Retina (tissue), 1 donor: ENCODE results near the gene OVCA2.
"Not testable (repeated sequence)": the region's sequence is repeated elsewhere in the genome, so short reads cannot be mapped to it uniquely, and the experiment has no call there.

Experiments used
- DNase-seq: peaks from one replicate; pipeline ENCODE4 v3.0.0-alpha.2; 2016

OVCA2 gene

DNA sequence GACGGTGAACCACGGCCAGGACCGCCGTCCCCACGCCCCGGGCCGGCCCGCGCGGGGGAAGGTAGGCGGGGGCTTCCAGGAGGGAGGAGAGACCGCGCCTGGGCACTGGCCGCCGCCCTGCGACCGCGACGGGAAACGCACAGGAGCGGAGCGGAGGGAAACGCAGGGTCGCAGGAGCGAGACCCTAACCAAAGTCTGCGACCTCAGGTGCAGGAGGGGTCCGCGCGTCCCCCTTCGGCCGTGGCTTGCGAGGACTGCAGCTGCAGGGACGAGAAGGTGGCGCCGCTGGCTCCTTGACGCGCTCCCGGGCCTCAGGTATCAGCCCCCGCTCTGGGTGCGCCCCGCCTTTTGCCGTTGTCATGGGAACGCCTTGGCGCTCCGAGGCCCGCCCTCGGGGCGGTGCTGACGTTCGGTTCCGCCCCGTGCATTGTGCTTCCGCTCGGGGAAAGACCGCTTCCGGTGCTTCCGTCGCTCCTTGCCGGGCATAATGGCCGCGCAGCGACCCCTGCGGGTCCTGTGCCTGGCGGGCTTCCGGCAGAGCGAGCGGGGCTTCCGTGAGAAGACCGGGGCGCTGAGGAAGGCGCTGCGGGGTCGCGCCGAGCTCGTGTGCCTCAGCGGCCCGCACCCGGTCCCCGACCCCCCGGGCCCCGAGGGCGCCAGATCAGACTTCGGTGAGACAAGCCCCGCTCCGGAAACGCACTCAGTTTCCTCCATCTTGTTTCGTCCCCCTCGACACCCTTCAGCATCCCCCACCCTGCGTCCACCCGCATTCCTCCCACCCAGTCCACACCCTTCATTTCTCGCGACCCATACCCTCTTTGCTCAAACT is at the start of gene OVCA2:
OVCA2 (plus strand) TSS at position 462 of the 829 bp plus-strand sequence; CDS start at position 488, 26 bp downstream.
- peak; percentile 99 for DNase-seq

- no peak for DNase-seq
These were observed 49.3 kb upstream of the OVCA2 start for GRCh38 chr17:1992541-1992940.

DNA sequence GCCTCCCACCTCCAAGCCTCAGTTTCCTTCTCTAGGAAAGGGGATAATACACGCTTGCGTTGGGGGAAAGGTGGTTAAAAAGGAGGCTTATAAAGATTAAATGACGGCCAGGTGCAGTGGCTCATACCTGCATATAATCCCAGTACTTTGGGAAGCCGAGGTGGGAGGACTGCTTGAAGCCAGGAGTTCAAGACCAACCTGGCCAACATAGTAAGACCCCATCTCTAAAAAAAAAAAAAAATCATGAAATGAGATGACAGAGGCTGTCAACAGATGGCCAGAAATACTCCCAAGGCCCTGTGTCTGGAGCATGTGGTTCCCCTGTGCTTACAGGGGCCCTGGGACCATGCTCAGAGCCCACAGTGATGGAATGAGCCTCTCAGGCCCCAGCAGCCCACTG is 47.1 kb upstream of the OVCA2 start:
- no peak for DNase-seq

DNA sequence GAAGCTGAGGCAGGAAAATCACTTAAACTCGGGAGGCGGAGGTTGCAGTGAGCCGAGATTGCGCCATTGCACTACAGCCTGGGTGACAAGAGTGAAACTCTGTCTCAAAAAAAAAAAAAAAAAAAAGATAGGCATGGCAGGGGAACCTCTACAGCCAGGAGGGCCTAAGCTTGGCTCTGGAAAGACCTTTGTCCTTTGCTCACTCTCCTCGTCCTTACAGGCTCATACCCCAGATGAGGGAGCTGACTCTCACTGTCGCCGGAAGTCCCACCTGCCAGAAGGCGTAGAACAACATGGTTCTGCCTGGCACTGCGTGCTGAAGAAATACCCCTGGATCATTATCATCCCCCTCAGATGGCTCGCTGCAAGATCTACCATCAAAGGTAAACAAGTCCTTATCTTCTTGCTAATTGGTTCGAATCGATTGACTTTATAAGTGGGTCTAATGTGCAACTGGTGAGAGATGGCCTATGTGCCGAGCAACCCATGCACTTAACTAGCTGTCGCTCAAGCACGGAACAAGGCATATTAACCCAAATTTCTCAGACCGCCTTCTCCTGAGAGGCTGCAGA is 46.4 kb upstream of the OVCA2 start:
- DNase-seq: no peak

- DNase-seq: no peak
These were observed 45.7 kb upstream of the OVCA2 start for GRCh38 chr17:1995907-1996799.

DNA sequence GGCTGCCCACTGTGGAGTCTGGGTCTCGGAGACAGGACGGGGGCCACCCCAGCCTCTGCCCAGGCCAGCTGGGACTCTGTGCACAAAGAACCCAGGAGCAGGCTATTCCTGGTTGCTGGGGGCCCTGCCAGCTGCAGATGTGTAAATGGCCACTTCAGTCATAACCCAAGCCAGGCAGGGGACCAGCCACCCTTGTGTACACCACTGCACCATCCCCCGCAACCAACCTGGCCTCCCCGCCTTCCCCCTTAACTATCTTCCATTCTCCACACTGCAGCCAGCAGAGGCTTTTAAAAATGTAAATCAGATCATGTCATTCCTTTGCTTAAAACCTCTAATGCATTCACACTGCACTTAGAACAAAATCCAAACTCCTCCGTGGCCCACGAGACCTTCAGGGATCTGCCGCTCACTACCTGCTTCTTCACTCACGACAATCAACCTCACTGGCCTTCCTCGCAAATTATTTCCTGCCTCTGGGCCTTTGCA is 45.0 kb upstream of the OVCA2 start:
- DNase-seq: no peak

- DNase-seq: peak; percentile 45
These were observed 44.4 kb upstream of the OVCA2 start for GRCh38 chr17:1997289-1997926.

- peak; percentile 74 for DNase-seq
These were observed 43.7 kb upstream of the OVCA2 start for GRCh38 chr17:1997927-1998742.

DNA sequence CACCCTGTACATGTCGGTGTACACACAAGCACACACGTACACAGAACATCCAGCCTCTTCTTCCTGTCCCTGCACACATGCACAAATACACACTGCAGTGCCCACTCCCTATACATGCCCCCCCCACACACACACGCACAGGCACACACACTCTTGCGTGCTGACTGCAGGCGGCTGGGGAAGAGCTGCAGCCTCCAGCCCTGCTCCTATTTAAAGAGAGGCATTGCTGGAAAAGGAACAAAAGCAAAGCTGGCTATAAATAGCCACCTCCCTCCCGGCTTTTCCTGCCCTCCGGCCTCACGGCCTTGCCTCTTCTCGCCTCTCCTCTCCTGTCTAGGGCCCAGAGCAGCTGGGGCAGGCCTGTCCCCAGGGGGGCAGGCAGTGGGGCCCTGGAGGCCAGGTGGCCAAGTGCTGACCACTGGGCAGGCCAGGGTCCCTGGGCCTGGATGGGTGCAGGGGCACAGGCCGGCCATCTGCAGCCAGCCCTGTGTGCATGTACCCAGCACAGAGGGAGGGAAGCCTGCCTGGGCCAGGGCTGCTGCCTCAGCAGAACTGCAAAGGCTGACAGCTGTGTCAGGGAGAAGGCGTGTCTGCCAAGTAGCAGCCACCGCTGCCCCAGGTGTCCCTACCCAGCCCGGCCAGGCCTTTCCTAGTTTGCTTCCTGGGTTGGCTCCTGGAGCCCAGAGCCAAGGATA is 42.1 kb upstream of the OVCA2 start:
- peak; percentile 85 for DNase-seq

- no peak for DNase-seq
These were observed 39.0 kb upstream of the OVCA2 start for GRCh38 chr17:2002767-2003329.

- no peak for DNase-seq
These were observed 38.3 kb upstream of the OVCA2 start for GRCh38 chr17:2003525-2003924.

- DNase-seq: no peak
These were observed 37.3 kb upstream of the OVCA2 start for GRCh38 chr17:2004435-2004952.

DNA sequence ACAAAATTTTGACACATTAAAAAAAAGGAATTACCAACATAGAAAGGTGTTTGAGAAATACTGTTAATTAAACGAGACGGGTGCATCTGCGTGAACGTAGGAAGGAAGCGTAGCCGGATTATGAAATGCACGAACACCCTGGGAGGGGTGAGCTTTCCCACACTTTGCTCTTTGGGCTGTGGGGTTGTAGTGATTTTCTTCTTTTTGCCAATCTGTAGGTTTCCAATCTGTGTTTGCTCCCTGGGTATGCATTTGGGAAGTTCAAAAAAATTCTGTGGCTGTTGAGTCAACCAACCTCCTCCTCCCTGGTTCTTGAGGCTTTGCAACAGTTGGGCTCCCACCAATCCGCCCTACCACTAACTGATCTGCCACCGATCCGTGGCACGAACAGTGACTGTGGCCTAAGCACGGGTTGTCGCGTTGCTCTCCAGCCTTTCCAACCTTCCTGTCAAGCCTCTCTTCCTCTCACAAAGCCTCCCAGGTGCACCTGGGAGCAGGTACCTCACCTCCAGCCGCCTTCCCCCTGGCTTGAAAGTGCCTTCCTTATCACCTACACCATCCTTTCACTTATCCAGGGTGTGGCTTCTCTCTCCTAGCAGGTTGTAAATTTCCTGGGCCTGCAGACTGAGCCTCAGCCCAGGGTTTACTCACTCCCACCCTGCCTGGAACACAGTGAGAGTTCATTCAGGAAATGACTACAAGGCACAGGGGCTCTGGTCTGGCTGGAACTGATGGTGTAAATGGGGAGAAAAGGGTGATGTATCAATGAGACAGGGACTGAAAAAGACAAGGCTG is 33.3 kb upstream of the OVCA2 start:
- no peak for DNase-seq

DNA sequence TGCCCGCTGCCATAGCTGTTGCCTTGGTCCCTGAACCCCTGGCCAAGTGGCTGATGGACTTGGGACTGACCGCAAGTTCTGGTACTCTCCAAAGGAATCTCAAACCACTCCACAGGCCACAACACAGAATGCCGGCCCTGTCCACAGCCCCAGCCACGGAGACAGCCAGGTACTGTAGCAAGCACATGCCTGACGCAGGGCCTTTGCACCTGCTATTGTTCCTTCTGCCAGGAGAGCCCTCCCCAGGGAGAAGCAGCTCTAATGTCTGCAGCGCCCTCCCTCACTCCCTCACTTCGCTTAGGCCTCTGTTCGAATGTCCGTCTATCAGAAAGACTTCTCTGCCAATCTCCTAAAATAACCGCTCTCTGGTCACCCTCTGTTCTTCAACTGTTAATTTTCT is 32.1 kb upstream of the OVCA2 start:
- DNase-seq: no peak

DNA sequence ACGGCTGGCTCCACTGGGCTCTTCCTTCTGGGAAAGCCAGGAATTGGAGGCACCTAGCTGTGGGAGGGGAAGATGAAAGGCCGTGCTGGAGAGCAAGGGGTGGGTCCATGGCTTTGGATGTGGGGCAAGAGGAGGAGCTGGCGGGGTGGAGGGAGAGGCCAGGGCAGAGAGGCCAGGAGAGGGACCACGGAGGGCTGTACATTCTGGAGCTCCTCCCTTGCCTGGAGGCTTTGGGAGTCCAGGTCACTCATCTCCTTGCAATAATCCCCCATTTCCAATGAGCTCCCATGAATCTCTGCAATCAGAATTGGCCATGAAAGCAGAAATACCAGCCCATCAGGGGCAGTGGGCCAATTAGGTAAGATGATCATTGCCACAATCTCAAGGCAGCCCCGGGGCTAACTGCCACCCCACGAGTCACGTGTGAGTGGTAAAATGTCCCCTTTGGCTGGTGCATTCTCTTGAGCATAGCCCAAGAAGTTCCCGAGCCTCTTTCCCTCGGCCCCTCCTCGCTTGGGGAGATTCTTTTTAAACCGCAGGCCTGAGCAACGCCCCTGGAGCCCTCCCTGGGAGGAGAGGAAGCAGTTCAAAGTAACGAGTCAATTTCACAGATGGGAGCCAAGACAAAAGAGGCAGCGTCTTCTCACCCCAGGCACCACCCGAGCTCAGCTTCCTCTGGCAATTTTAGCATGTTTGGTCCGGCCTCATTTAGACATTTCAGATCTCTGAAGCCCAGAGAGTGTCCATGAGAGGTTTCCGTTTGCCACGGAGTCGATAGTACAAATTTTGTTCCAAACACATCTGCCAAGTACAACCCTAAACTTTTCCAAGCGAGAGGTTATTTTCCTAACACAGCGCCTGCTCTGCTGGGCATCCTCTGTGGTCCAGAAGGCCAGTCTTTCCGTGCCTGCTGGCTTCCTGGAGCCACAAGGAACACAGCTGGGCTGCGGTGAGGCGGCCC is 30.1 kb upstream of the OVCA2 start:
- peak; percentile 75 for DNase-seq

GRCh38 chr17:2012499-2012898 is 29.3 kb upstream of the OVCA2 start:
- DNase-seq: no peak

DNA sequence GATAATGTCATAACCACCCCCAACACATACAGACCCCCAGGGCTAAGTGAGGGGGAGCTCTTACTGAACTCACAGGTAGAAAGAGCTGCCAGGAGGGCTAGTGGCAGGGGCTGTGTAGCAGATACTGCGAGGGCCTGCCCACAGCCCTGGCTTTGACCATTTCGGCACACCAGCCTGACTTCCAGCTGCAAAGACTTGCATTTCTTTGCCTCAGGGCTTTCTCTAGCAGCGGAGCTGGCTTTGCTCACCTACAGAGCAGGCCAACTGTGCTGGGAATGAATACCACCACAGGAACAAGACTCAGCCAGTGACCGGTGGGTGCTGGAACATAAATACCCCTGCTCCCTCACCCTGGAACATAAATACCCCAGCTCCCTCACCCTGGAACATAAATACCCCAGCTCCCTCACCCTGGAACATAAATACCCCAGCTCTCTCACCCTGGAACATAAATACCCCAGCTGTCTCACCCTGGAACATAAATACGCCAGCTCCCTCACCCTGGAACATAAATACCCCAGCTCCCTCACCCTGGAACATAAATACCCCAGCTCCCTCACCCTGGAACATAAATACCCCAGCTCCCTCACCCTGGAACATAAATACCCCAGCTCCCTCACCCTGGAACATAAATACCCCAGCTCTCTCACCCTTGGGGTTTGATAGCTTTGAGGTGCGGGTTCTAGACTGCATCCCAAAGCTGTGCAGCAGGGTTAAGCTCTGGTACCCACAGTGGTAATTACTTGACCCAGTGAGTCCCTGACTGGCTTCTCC is 28.4 kb upstream of the OVCA2 start:
- DNase-seq: not testable (repeated sequence)

GRCh38 chr17:2013994-2014317 is 27.9 kb upstream of the OVCA2 start:
- DNase-seq: no peak
